Epithelial cell of esophagus (primary cell): Measurements from ENCODE around the gene SMARCA4.

Experiments used
- DNase-seq: peaks from one replicate; pipeline ENCODE4 v3.0.0; 2010; ENCODE audit warnings: low read depth
- H3K4me3 ChIP-seq: 2 replicates; pipeline ENCODE4 v1.5.1; 2011; ENCODE audit warnings: mild to moderate bottlenecking, low read length, control low read depth
- TF ChIP-seq, protein P1 (sequence below): IDR thresholded peaks from 2 replicates; pipeline ENCODE4 v1.5.1; 2011; ENCODE audit warnings: low read depth, mild to moderate bottlenecking, low read length, control low read depth, inconsistent platforms; ENCODE audit not compliant: insufficient read depth; ENCODE audit errors: missing control alignments

The SMARCA4 gene

DNA sequence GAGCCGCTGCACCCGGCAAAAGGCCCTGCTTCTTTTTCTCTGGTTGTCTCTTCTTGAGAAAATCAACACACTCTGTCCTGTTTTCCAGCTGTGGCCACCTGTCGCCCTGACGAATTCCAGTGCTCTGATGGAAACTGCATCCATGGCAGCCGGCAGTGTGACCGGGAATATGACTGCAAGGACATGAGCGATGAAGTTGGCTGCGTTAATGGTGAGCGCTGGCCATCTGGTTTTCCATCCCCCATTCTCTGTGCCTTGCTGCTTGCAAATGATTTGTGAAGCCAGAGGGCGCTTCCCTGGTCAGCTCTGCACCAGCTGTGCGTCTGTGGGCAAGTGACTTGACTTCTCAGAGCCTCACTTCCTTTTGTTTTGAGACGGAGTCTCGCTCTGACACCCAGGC, 145.6 kb downstream of the SMARCA4 start:
- DNase-seq = no peak
- H3K4me3 ChIP-seq = no peak overlapping the region
- TF ChIP-seq, protein P1, sequence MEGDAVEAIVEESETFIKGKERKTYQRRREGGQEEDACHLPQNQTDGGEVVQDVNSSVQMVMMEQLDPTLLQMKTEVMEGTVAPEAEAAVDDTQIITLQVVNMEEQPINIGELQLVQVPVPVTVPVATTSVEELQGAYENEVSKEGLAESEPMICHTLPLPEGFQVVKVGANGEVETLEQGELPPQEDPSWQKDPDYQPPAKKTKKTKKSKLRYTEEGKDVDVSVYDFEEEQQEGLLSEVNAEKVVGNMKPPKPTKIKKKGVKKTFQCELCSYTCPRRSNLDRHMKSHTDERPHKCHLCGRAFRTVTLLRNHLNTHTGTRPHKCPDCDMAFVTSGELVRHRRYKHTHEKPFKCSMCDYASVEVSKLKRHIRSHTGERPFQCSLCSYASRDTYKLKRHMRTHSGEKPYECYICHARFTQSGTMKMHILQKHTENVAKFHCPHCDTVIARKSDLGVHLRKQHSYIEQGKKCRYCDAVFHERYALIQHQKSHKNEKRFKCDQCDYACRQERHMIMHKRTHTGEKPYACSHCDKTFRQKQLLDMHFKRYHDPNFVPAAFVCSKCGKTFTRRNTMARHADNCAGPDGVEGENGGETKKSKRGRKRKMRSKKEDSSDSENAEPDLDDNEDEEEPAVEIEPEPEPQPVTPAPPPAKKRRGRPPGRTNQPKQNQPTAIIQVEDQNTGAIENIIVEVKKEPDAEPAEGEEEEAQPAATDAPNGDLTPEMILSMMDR = no peak

DNA sequence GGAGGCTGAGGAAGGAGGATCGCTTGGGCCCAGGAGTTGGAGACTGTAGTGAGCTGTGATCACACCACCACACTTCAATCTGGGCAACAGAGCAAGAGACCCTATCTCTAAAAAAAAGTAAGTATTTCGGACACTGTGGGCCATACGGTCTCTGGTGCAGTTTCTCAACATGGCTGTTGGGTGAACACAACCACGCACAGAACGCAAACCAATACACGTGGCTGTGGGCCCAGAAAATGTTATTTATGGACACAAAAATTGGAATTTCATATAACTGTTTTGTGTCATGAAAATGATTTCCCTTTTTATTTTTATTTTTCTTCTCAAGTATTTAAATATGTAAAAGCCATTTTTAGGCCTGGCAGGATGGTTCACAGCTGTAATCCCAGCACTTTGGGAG, 147.9 kb downstream of the SMARCA4 start:
- H3K4me3 ChIP-seq = no peak overlapping the region
- TF ChIP-seq, protein P1 = no peak
- DNase-seq = no peak

DNA sequence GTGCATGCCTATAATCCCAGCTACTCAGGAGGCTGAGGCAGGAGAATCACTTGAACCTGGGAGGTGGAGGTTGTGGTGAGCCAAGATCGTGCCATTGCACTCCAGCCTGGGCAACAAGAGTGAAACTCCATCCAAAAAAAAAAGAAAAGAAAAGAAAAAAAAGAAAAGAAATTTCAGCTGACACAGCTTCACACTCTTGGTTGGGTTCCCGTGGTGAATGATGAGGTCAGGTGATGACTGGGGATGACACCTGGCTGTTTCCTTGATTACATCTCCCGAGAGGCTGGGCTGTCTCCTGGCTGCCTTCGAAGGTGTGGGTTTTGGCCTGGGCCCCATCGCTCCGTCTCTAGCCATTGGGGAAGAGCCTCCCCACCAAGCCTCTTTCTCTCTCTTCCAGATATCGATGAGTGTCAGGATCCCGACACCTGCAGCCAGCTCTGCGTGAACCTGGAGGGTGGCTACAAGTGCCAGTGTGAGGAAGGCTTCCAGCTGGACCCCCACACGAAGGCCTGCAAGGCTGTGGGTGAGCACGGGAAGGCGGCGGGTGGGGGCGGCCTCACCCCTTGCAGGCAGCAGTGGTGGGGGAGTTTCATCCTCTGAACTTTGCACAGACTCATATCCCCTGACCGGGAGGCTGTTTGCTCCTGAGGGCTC, 150.4 kb downstream of the SMARCA4 start:
- no peak overlapping the region for H3K4me3 ChIP-seq
- DNase-seq = no peak
- TF ChIP-seq, protein P1 = no peak

DNA sequence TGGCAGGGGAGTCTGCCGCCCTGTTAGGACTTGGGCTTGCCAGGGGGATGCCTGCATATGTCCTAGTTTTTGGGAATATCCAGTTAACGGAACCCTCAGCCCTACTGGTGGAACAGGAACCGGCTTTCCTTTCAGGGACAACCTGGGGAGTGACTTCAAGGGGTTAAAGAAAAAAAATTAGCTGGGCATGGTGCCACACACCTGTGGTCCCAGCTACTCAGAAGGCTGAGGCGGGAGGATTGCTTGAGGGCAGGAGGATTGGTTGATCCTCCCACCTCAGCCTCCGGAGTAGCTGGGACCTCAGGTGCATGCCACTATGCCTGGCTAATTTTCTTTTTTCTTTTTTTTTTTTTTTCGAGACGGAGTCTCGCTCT, 150.9 kb downstream of the SMARCA4 start:
- no peak for DNase-seq

More for the DNA sequence above, 150.9 kb downstream of the SMARCA4 start:
- TF ChIP-seq, protein P1 = no peak
- no peak overlapping the region for H3K4me3 ChIP-seq
